ENCODE measurements around the gene DST. TPM values are rescaled to one million over a fixed set of nuclear protein-coding genes. Genes with fewer than 3 reads are reported as not detected.

Gene DST
- total RNA-seq, 2 donors from 2014 or later = 101 to 113 TPM

GRCh38 chr6:56652231-56652630 is 9.5 kb upstream of the DST start:
- H3K9me3 Mint-ChIP-seq = no peaks in the 10 kb centered on the region
- no peak overlapping the region for H3K9ac ChIP-seq (ENCODE audit: extremely low read depth, low read length, poor library complexity, severe bottlenecking)

GRCh38 chr6:56650191-56650590 is 7.5 kb upstream of the DST start:
- no peaks in the 10 kb centered on the region for H3K9me3 ChIP-seq (ENCODE audit: control insufficient read depth, low read length)
- Mint-ChIP-seq H3K9me3 (no peaks in the 10 kb centered on the region), H3K4me3 (no peak overlapping the region), H3K27ac (no peak overlapping the region), H3K4me1 (peaks cover 21% of the 10 kb centered on the region), H3K36me3 (ENCODE audit: low read depth) (peaks cover 24% of the 10 kb centered on the region), H3K27me3 (ENCODE audit: insufficient read depth) (no peaks in the 10 kb centered on the region)
- no peak overlapping the region for H3K4me3 ChIP-seq (ENCODE audit: low read length)
- no peak for TF ChIP-seq CTCF (conservative IDR thresholded peaks at IDR 0.05)
- no peaks in the 10 kb centered on the region for H3K27me3 ChIP-seq (ENCODE audit: control insufficient read depth, insufficient read depth, low read length, poor library complexity, severe bottlenecking)
- no peak overlapping the region for H3K9ac ChIP-seq (ENCODE audit: extremely low read depth, low read length, poor library complexity, severe bottlenecking)
- peaks cover 3% of the 10 kb centered on the region for H3K4me1 ChIP-seq (ENCODE audit: control insufficient read depth, insufficient read depth, low read length)
- peaks cover 31% of the 10 kb centered on the region for H3K36me3 ChIP-seq (ENCODE audit: control insufficient read depth, insufficient read depth, low read length)
- no peak for DNase-seq
- 100% methylated on average over 1 of the region's 1 CpG; no CpG with 5 or more reads in 1 of the 2 experiments for WGBS, 2 experiments (ENCODE audit: insufficient coverage in 1 of 2, insufficient read length in 1 of 2)
- no peak overlapping the region for H3K27ac ChIP-seq (ENCODE audit: low read depth, low read length)

More at GRCh38 chr6:56652231-56652630, 9.5 kb upstream of the DST start:
- Mint-ChIP-seq H3K4me1 (peaks cover 17% of the 10 kb centered on the region), H3K27me3 (ENCODE audit: insufficient read depth) (no peaks in the 10 kb centered on the region), H3K27ac (no peak overlapping the region), H3K36me3 (ENCODE audit: low read depth) (peaks cover 16% of the 10 kb centered on the region), H3K4me3 (no peak overlapping the region)
- no peak for DNase-seq
- H3K4me1 ChIP-seq (ENCODE audit: control insufficient read depth, insufficient read depth, low read length) = no peaks in the 10 kb centered on the region
- no peak for TF ChIP-seq CTCF (conservative IDR thresholded peaks at IDR 0.05)
- H3K36me3 ChIP-seq (ENCODE audit: control insufficient read depth, insufficient read depth, low read length) = peaks cover 16% of the 10 kb centered on the region
- no peaks in the 10 kb centered on the region for H3K27me3 ChIP-seq (ENCODE audit: control insufficient read depth, insufficient read depth, low read length, poor library complexity, severe bottlenecking)
- H3K27ac ChIP-seq (ENCODE audit: low read depth, low read length) = no peak overlapping the region
- 95 to 100% methylated on average over 1 of the region's 1 CpG for WGBS, 2 experiments (ENCODE audit: insufficient coverage in 1 of 2, insufficient read length in 1 of 2)
- H3K4me3 ChIP-seq (ENCODE audit: low read length) = no peak overlapping the region
- no peaks in the 10 kb centered on the region for H3K9me3 ChIP-seq (ENCODE audit: control insufficient read depth, low read length)

GRCh38 chr6:56649782-56650181 is 7.1 kb upstream of the DST start:
- DNase-seq = no peak
- Histone ChIP-seq H3K9me3 (ENCODE audit: control insufficient read depth, low read length) (no peaks in the 10 kb centered on the region), H3K27ac (ENCODE audit: low read depth, low read length) (no peak overlapping the region), H3K36me3 (ENCODE audit: control insufficient read depth, insufficient read depth, low read length) (peaks cover 35% of the 10 kb centered on the region), H3K4me3 (ENCODE audit: low read length) (no peak overlapping the region), H3K27me3 (ENCODE audit: control insufficient read depth, insufficient read depth, low read length, poor library complexity, severe bottlenecking) (no peaks in the 10 kb centered on the region), H3K4me1 (ENCODE audit: control insufficient read depth, insufficient read depth, low read length) (peaks cover 3% of the 10 kb centered on the region), H3K9ac (ENCODE audit: extremely low read depth, low read length, poor library complexity, severe bottlenecking) (no peak overlapping the region)
- no peak overlapping the region for H3K4me3 Mint-ChIP-seq
- H3K27me3 Mint-ChIP-seq (ENCODE audit: insufficient read depth) = no peaks in the 10 kb centered on the region
- TF ChIP-seq CTCF (conservative IDR thresholded peaks at IDR 0.05) = no peak
- peaks cover 28% of the 10 kb centered on the region for H3K36me3 Mint-ChIP-seq (ENCODE audit: low read depth)
- WGBS, 2 experiments (ENCODE audit: insufficient coverage in 1 of 2, insufficient read length in 1 of 2) = 63 to 92% methylated on average over 3 of the region's 3 CpGs
- peaks cover 23% of the 10 kb centered on the region for H3K4me1 Mint-ChIP-seq
- no peaks in the 10 kb centered on the region for H3K9me3 Mint-ChIP-seq
- H3K27ac Mint-ChIP-seq = no peak overlapping the region

All from endodermal cell (in vitro differentiated cells).